ENCODE results near the gene ADPRH.

- no peak for TF ChIP-seq CTCF (IDR thresholded peaks at IDR 0.05; ENCODE audit: low read depth, low read length)
- TF ChIP-seq EZH2phosphoT487 (IDR thresholded peaks at IDR 0.05; ENCODE audit: low read depth), result no peak
Observed at GRCh38 chr3:119628390-119628789, 49.1 kb downstream of the ADPRH start.

Data from OCI-LY3 (cell line).